K562 (cell line): ENCODE results near the gene FUT2. TPM values are rescaled to one million over a fixed set of nuclear protein-coding genes. Genes with fewer than 3 reads are reported as not detected.

Experiments used
- CHD2 ChIP-seq: IDR thresholded peaks from 2 replicates; pipeline ENCODE4 v1.6.1; 2011; ENCODE audit warnings: low read depth, low read length
- CHD7 ChIP-seq: fragments of 200-600 bp; sonication (generic); IDR thresholded peaks from one replicate; pipeline ENCODE4 v1.6.1; 2012; ENCODE audit warnings: mild to moderate bottlenecking, low read depth, low read length, inconsistent platforms
- HDAC6 ChIP-seq: IDR thresholded peaks from 2 replicates; pipeline ENCODE4 v1.6.1; 2012; ENCODE audit warnings: low read depth, mild to moderate bottlenecking, control low read depth, inconsistent platforms, low read length, moderate library complexity
- MCM3 ChIP-seq: fragments of 450-650 bp; IDR thresholded peaks from 2 replicates; pipeline ENCODE4 v1.6.1; 2016
- MCM7 ChIP-seq, 2 experiments: fragments of 450-650 bp; IDR thresholded peaks; 2 replicates each; pipeline ENCODE4 v1.6.1; 2016 to 2018
- MEF2D ChIP-seq: conservative IDR thresholded peaks from 2 replicates; pipeline ENCODE4 v1.6.1; 2016; ENCODE audit warnings: low read depth, missing genetic modification characterization, missing compliant biosample characterization
- PBX2 ChIP-seq, 2 experiments: IDR thresholded peaks in 1 of 2; conservative IDR thresholded peaks in 1 of 2; 2 replicates each; pipeline ENCODE4 v1.6.1; 2016; ENCODE audit warnings: low read depth in 2 of 2, mild to moderate bottlenecking in 1 of 2, missing compliant biosample characterization in 1 of 2, missing genetic modification characterization in 1 of 2, moderate library complexity in 1 of 2
- RBFOX2 ChIP-seq: fragments of 200-400 bp; formaldehyde crosslinking; IDR thresholded peaks from 2 replicates; pipeline ENCODE4 v1.6.1; 2017; ENCODE audit warnings: low read depth, mild to moderate bottlenecking, low read length, moderate library complexity
- ZFP30 ChIP-seq: fragments of 250-450 bp; sonication (Bioruptor Pico); IDR thresholded peaks from 2 replicates; pipeline ENCODE4 v1.8.0; 2022; ENCODE audit warnings: moderate library complexity, mild to moderate bottlenecking, inconsistent platforms, borderline replicate concordance
- ZNF778 ChIP-seq: fragments of 450-650 bp; formaldehyde crosslinking; IDR thresholded peaks from 2 replicates; pipeline ENCODE4 v1.4.0; 2020; ENCODE audit warnings: mild to moderate bottlenecking, moderate library complexity
- polyA plus RNA-seq, 8 experiments: library from polyadenylated mRNA; depleted of rRNA in 4 of 8; stranded (reverse) in 5 of 8; unstranded in 3 of 8; fragments of >200 nt; fragmentation: Nextera tagmentation in 2 of 8; fragmentation: Illumina TruSeq in 1 of 8; extraction: Ambion mirVana in 2 of 8; extraction: Trizol in 1 of 8; gene quantifications; 2 replicates each; pipeline versions ENCODE4 v1.2.1 to v1.2.3, GENCODE V29; 2011 to 2014; ENCODE audit warnings: inconsistent platforms in 1 of 8, missing spikeins in 1 of 8
- total RNA-seq, 7 experiments: library from RNA; depleted of rRNA in 6 of 7; stranded (reverse); fragments of >200 nt in 6 of 7; fragmentation: Illumina TruSeq in 2 of 7; extraction: Trizol in 2 of 7; gene quantifications; 2 replicates each; pipeline versions ENCODE4 v1.2.1 to v1.2.3, GENCODE V29; 2011 to 2021; ENCODE audit warnings: low replicate concordance in 1 of 7
- TF ChIP-seq, protein P1 (sequence below): sonication (generic); formaldehyde crosslinking; IDR thresholded peaks from 2 replicates; pipeline ENCODE4 v1.9.0; 2022; ENCODE audit warnings: mild to moderate bottlenecking, missing genetic modification reagents
- TF ChIP-seq, protein P2 (sequence below): fragments of 250-450 bp; sonication (Bioruptor Pico); IDR thresholded peaks from 2 replicates; pipeline ENCODE4 v1.6.1; 2021; ENCODE audit warnings: mild to moderate bottlenecking

The FUT2 gene
- total and polyA plus RNA-seq, 9 of the 15 experiments (the other 6 are each of a cell fraction or from before 2014, with no cell fraction given), result 0.03 to 0.04 TPM; not detected in 7

GRCh38 chr19:48713864-48714755 lies 18.3 kb downstream of the FUT2 start (continued):
- TF ChIP-seq MCM3 (no peak), CHD2 (peak; percentile 50; the same call in 1 of the 2 replicates), PBX2 (CRISPR knock-in tag; IDR thresholded peaks at IDR 0.05; ENCODE audit: low read depth) (no peak), PBX2 (tag; conservative IDR thresholded peaks at IDR 0.05; ENCODE audit: low read depth) (no peak), ZNF778 (CRISPR knock-in tag) (no peak), RBFOX2 (peak; percentile 53), MEF2D (tag) (no peak), MCM7 (IDR thresholded peaks at IDR 0.05) (no peak), ZFP30 (no peak), CHD7 (no peak), HDAC6 (no peak)
- TF ChIP-seq, protein P1, sequence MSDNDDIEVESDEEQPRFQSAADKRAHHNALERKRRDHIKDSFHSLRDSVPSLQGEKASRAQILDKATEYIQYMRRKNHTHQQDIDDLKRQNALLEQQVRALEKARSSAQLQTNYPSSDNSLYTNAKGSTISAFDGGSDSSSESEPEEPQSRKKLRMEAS, result peak; percentile 45
- TF ChIP-seq, protein P2, sequence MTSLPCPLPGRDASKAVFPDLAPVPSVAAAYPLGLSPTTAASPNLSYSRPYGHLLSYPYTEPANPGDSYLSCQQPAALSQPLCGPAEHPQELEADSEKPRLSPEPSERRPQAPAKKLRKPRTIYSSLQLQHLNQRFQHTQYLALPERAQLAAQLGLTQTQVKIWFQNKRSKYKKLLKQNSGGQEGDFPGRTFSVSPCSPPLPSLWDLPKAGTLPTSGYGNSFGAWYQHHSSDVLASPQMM, result no peak
